ENCODE results near the gene EPS15.
"Not testable (repeated sequence)": the region's sequence is repeated elsewhere in the genome, so short reads cannot be mapped to it uniquely, and the experiment has no call there.

The EPS15 gene

GRCh38 chr1:51474832-51475620 is 44.0 kb downstream of the EPS15 start:
- not testable (repeated sequence) for H3K4me1 ChIP-seq (ENCODE audit: control insufficient read depth in 2 of 2, insufficient read depth in 2 of 2, low read length in 2 of 2); H3K27me3 ChIP-seq (ENCODE audit: control insufficient read depth in 2 of 2, insufficient read depth in 2 of 2, low read length in 2 of 2); H3K9ac ChIP-seq (ENCODE audit: low read depth in 1 of 2, low read length in 2 of 2); H3K9me3 ChIP-seq (ENCODE audit: control insufficient read depth in 2 of 2, low read length in 2 of 2); H3K27ac ChIP-seq (ENCODE audit: low read depth in 2 of 2, low read length in 2 of 2); H3K4me3 ChIP-seq (ENCODE audit: low read length in 2 of 2)
- peaks cover 7 to 11% of the 10 kb centered on the region in 2 donors for H3K36me3 ChIP-seq (ENCODE audit: control insufficient read depth in 2 of 2, insufficient read depth in 2 of 2, low read length in 2 of 2)

- no peak overlapping the region for H3K9ac ChIP-seq (ENCODE audit: low read depth in 1 of 2, low read length in 2 of 2)
- peaks cover 8 to 9% of the 10 kb centered on the region in 2 donors for H3K36me3 ChIP-seq (ENCODE audit: control insufficient read depth in 2 of 2, insufficient read depth in 2 of 2, low read length in 2 of 2)
- H3K27me3 ChIP-seq (ENCODE audit: control insufficient read depth in 2 of 2, insufficient read depth in 2 of 2, low read length in 2 of 2), result no peaks in the 10 kb centered on the region
- no peak overlapping the region for H3K4me3 ChIP-seq (ENCODE audit: low read length in 2 of 2)
- H3K9me3 ChIP-seq (ENCODE audit: control insufficient read depth in 2 of 2, low read length in 2 of 2), result no peaks in the 10 kb centered on the region
- peak overlapping the region in 1 of 2 donors; percentile 5 for H3K27ac ChIP-seq (ENCODE audit: low read depth in 2 of 2, low read length in 2 of 2)
- H3K4me1 ChIP-seq (ENCODE audit: control insufficient read depth in 2 of 2, insufficient read depth in 2 of 2, low read length in 2 of 2), result peaks cover 4% of the 10 kb centered on the region in 2 donors
Measured at GRCh38 chr1:51473331-51474115, 45.5 kb downstream of the EPS15 start.

DNA sequence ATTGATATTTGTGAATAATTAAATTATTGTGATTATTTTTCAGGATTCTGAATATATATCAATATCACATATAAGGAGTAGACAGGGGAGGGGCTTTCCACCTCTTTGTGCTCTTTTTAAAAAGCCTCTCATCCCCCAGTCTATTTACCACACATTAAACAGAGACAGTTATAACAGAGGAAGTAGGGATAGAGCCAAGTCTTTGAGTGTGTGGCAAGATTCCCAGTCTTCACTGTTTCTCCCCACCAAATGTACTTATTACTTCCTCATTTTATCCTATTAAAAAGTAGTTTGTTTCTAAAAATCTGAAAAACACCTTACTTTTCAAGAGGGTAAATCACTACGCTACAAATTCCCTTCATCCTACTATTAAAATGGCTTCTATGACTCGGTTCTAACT is 46.7 kb downstream of the EPS15 start:
- Histone ChIP-seq H3K36me3 (ENCODE audit: control insufficient read depth in 2 of 2, insufficient read depth in 2 of 2, low read length in 2 of 2) (peaks cover 11 to 12% of the 10 kb centered on the region in 2 donors), H3K4me1 (ENCODE audit: control insufficient read depth in 2 of 2, insufficient read depth in 2 of 2, low read length in 2 of 2) (peaks cover 4% of the 10 kb centered on the region in 2 donors), H3K9ac (ENCODE audit: low read depth in 1 of 2, low read length in 2 of 2) (no peak overlapping the region), H3K4me3 (ENCODE audit: low read length in 2 of 2) (no peak overlapping the region), H3K27ac (ENCODE audit: low read depth in 2 of 2, low read length in 2 of 2) (no peak overlapping the region), H3K9me3 (ENCODE audit: control insufficient read depth in 2 of 2, low read length in 2 of 2) (no peaks in the 10 kb centered on the region), H3K27me3 (ENCODE audit: control insufficient read depth in 2 of 2, insufficient read depth in 2 of 2, low read length in 2 of 2) (no peaks in the 10 kb centered on the region)

DNA sequence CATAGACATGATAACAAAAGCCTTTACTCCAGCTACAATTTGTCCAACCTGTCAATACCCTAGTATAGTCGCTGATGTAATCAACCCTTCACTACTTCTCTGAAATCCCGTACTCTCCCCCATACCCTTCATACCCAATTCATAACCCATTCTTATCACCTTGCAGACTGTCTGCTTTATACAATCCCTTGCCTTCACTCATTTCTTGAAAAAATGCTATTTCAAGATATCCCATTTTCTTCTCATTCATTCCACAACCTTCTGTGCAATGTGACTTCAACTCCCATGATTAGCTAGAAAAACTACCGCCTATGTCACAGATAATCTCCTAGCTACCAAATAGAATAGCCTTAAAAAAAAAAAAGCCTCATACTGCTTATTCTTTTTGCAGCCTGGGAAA is 49.5 kb downstream of the EPS15 start:
- Histone ChIP-seq H3K27ac (ENCODE audit: low read depth in 2 of 2, low read length in 2 of 2) (no peak overlapping the region), H3K9me3 (ENCODE audit: control insufficient read depth in 2 of 2, low read length in 2 of 2) (no peaks in the 10 kb centered on the region), H3K27me3 (ENCODE audit: control insufficient read depth in 2 of 2, insufficient read depth in 2 of 2, low read length in 2 of 2) (no peaks in the 10 kb centered on the region), H3K36me3 (ENCODE audit: control insufficient read depth in 2 of 2, insufficient read depth in 2 of 2, low read length in 2 of 2) (peaks cover 11 to 17% of the 10 kb centered on the region in 2 donors), H3K4me3 (ENCODE audit: low read length in 2 of 2) (no peak overlapping the region), H3K9ac (ENCODE audit: low read depth in 1 of 2, low read length in 2 of 2) (no peak overlapping the region), H3K4me1 (ENCODE audit: control insufficient read depth in 2 of 2, insufficient read depth in 2 of 2, low read length in 2 of 2) (peaks cover 4% of the 10 kb centered on the region in 2 donors)

DNA sequence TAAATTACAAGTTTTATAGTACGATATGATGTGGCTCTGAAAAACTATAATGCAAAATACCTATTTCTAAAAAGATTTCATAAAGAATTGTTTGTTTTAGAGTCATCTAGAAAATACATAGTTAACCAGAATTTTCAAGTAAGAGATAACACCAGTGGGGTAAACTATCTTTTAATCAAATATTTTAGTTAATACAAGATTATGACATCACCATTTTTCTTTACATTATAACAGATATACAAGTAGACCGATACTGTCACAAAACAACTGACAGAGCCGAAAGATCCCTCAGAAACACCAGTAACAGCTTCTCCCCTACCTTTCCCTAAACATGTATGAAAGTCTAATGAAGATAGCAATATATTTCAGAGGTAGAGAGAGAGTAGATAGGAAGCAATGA is 54.2 kb downstream of the EPS15 start:
- Histone ChIP-seq H3K27ac (ENCODE audit: low read depth in 2 of 2, low read length in 2 of 2) (no peak overlapping the region), H3K9ac (ENCODE audit: low read depth in 1 of 2, low read length in 2 of 2) (no peak overlapping the region), H3K4me3 (ENCODE audit: low read length in 2 of 2) (no peak overlapping the region), H3K4me1 (ENCODE audit: control insufficient read depth in 2 of 2, insufficient read depth in 2 of 2, low read length in 2 of 2) (no peaks in the 10 kb centered on the region), H3K36me3 (ENCODE audit: control insufficient read depth in 2 of 2, insufficient read depth in 2 of 2, low read length in 2 of 2) (peaks cover 23 to 25% of the 10 kb centered on the region in 2 donors), H3K9me3 (ENCODE audit: control insufficient read depth in 2 of 2, low read length in 2 of 2) (no peaks in the 10 kb centered on the region), H3K27me3 (ENCODE audit: control insufficient read depth in 2 of 2, insufficient read depth in 2 of 2, low read length in 2 of 2) (no peaks in the 10 kb centered on the region)

GRCh38 chr1:51463561-51463960 is 55.5 kb downstream of the EPS15 start:
- Histone ChIP-seq H3K27ac (ENCODE audit: low read depth in 2 of 2, low read length in 2 of 2) (no peak overlapping the region), H3K4me1 (ENCODE audit: control insufficient read depth in 2 of 2, insufficient read depth in 2 of 2, low read length in 2 of 2) (no peaks in the 10 kb centered on the region), H3K27me3 (ENCODE audit: control insufficient read depth in 2 of 2, insufficient read depth in 2 of 2, low read length in 2 of 2) (no peaks in the 10 kb centered on the region), H3K9ac (ENCODE audit: low read depth in 1 of 2, low read length in 2 of 2) (no peak overlapping the region), H3K9me3 (ENCODE audit: control insufficient read depth in 2 of 2, low read length in 2 of 2) (no peaks in the 10 kb centered on the region), H3K36me3 (ENCODE audit: control insufficient read depth in 2 of 2, insufficient read depth in 2 of 2, low read length in 2 of 2) (peaks cover 22 to 28% of the 10 kb centered on the region in 2 donors), H3K4me3 (ENCODE audit: low read length in 2 of 2) (no peak overlapping the region)

DNA sequence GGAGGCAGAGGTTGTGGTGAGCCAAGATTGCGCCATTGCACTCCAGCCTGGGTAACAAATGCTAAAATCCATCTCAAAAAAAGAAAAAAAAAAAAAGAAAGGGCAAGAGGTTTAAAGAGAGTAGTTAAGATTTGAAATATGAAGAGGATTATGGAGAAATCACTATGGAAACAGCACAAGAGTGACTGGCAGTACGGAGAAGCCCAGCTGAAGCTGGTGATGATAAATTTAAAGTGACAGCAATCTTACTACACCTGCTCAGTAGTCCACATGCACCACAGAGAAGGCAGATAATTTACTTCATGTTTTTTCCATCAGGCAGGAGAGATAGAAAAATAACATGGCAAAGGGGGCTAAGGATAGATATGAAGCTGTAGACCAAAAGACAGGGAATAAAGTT is 56.8 kb downstream of the EPS15 start:
- not testable (repeated sequence) for H3K27ac ChIP-seq (ENCODE audit: low read depth in 2 of 2, low read length in 2 of 2); H3K4me1 ChIP-seq (ENCODE audit: control insufficient read depth in 2 of 2, insufficient read depth in 2 of 2, low read length in 2 of 2)
- H3K36me3 ChIP-seq (ENCODE audit: control insufficient read depth in 2 of 2, insufficient read depth in 2 of 2, low read length in 2 of 2), result peaks cover 19 to 27% of the 10 kb centered on the region in 2 donors

DNA sequence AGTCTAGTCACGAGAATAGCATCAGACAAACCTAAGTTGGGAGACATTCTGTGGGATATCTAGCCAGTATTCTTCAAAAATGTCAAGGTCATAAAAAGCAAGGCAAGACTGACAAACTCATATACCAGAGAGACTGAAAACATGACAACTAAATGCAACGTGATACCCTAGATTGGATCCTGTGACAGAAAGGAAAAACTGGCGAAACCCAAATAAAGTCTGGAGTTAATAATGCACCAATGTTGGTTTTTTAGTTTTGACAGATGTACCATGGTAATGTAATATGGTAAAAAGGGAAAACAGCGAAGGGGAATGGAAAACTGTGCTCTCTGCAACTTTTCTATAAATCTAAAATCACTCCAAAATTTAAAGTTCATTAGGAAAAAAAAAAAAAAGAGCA is 64.5 kb downstream of the EPS15 start:
- H3K4me1 ChIP-seq (ENCODE audit: control insufficient read depth in 2 of 2, insufficient read depth in 2 of 2, low read length in 2 of 2), result no peaks in the 10 kb centered on the region
- no peaks in the 10 kb centered on the region for H3K27me3 ChIP-seq (ENCODE audit: control insufficient read depth in 2 of 2, insufficient read depth in 2 of 2, low read length in 2 of 2)
- H3K36me3 ChIP-seq (ENCODE audit: control insufficient read depth in 2 of 2, insufficient read depth in 2 of 2, low read length in 2 of 2), result peaks cover 6 to 10% of the 10 kb centered on the region in 2 donors
- no peak overlapping the region for H3K27ac ChIP-seq (ENCODE audit: low read depth in 2 of 2, low read length in 2 of 2)
- no peak overlapping the region for H3K4me3 ChIP-seq (ENCODE audit: low read length in 2 of 2)
- no peak overlapping the region for H3K9ac ChIP-seq (ENCODE audit: low read depth in 1 of 2, low read length in 2 of 2)
- H3K9me3 ChIP-seq (ENCODE audit: control insufficient read depth in 2 of 2, low read length in 2 of 2), result no peaks in the 10 kb centered on the region

More for the DNA sequence above, 56.8 kb downstream of the EPS15 start:
- H3K27me3 ChIP-seq (ENCODE audit: control insufficient read depth in 2 of 2, insufficient read depth in 2 of 2, low read length in 2 of 2); H3K4me3 ChIP-seq (ENCODE audit: low read length in 2 of 2); H3K9ac ChIP-seq (ENCODE audit: low read depth in 1 of 2, low read length in 2 of 2); H3K9me3 ChIP-seq (ENCODE audit: control insufficient read depth in 2 of 2, low read length in 2 of 2): not testable (repeated sequence)

GRCh38 chr1:51453010-51453409 is 66.1 kb downstream of the EPS15 start:
- peaks cover 0 to 7% of the 10 kb centered on the region in 2 donors for H3K36me3 ChIP-seq (ENCODE audit: control insufficient read depth in 2 of 2, insufficient read depth in 2 of 2, low read length in 2 of 2)
- no peak overlapping the region for H3K9ac ChIP-seq (ENCODE audit: low read depth in 1 of 2, low read length in 2 of 2)
- no peaks in the 10 kb centered on the region for H3K9me3 ChIP-seq (ENCODE audit: control insufficient read depth in 2 of 2, low read length in 2 of 2)
- no peaks in the 10 kb centered on the region for H3K4me1 ChIP-seq (ENCODE audit: control insufficient read depth in 2 of 2, insufficient read depth in 2 of 2, low read length in 2 of 2)
- no peak overlapping the region for H3K27ac ChIP-seq (ENCODE audit: low read depth in 2 of 2, low read length in 2 of 2)
- no peaks in the 10 kb centered on the region for H3K27me3 ChIP-seq (ENCODE audit: control insufficient read depth in 2 of 2, insufficient read depth in 2 of 2, low read length in 2 of 2)
- H3K4me3 ChIP-seq (ENCODE audit: low read length in 2 of 2), result no peak overlapping the region

DNA sequence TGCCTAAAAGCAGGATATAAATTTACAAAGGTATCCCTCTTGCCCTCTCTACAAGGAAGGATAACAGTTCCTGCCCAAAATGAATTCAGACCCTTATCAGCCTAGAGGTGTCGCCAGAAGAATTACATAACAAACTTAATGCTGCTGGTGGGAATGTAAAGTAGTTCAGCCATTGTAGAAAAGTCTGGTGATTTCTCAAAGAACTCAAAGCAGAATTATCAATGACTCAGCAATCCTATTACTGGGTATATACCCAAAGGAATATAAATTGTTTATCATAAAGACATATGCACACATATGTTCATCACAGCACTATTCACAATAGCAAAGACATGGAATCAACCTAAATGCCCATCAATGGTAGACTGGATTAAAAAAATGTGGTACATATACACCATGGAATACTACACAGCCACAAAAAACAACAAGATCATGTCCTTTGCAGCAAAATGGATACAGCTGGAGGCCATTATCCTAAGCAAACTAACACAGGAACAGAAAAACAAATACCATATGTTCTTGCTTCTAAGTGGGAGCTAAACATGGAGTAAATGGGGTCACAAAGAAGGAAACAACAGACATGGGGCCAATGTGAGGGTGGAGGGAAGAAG is 70.1 kb downstream of the EPS15 start:
- not testable (repeated sequence) for H3K36me3 ChIP-seq (ENCODE audit: control insufficient read depth in 2 of 2, insufficient read depth in 2 of 2, low read length in 2 of 2); H3K4me1 ChIP-seq (ENCODE audit: control insufficient read depth in 2 of 2, insufficient read depth in 2 of 2, low read length in 2 of 2); H3K27me3 ChIP-seq (ENCODE audit: control insufficient read depth in 2 of 2, insufficient read depth in 2 of 2, low read length in 2 of 2); H3K9ac ChIP-seq (ENCODE audit: low read depth in 1 of 2, low read length in 2 of 2); H3K9me3 ChIP-seq (ENCODE audit: control insufficient read depth in 2 of 2, low read length in 2 of 2); H3K27ac ChIP-seq (ENCODE audit: low read depth in 2 of 2, low read length in 2 of 2); H3K4me3 ChIP-seq (ENCODE audit: low read length in 2 of 2)
